HepG2 (cell line): ENCODE results near the gene IPO5. TPM values are rescaled to one million over a fixed set of nuclear protein-coding genes. Genes with fewer than 3 reads are reported as not detected.

Experiments used
- ATAC-seq: fragments of 200-7000 bp; cut with Tn5 transposase; 3 replicates; pipeline ENCODE4 v1.9.1; 2020; ENCODE audit warnings: mild to moderate bottlenecking, moderate library complexity
- BruUV-seq: library from RNA; stranded (reverse); fragments of 400-500 nt; replicated peaks from 2 replicates; lab custom pipeline; 2021; lab: Mats Ljungman, UMichigan
- CTCF ChIA-PET: fragments of 300-600 bp; formaldehyde crosslinking; extraction: SDS; loops from one replicate; lab custom pipeline; 2021; ENCODE audit warnings: low total read pairs, inconsistent platforms, low intra/inter-chr PET ratio; lab: Yijun Ruan, JAX
- POLR2A ChIA-PET: fragments of 350-600 bp; sonication (Branson Sonifier 250); formaldehyde crosslinking; loops from one replicate; lab custom pipeline; 2020; ENCODE audit warnings: antibody characterized with exemption, inconsistent platforms; lab: Yijun Ruan, JAX
- DNase-seq: peaks from one replicate; pipeline ENCODE4 v3.0.0-alpha.2; 2015; ENCODE audit warnings: low spot score
- FAIRE-seq: peaks from 3 replicates; lab custom pipeline; 2011; peaks lifted over from hg19 to GRCh38; lab: Jason Lieb, UNC
- H2AFZ ChIP-seq: one replicate; pipeline ENCODE4 v1.6.1; 2011; ENCODE audit warnings: low read length, inconsistent platforms
- H3K27ac ChIP-seq: fragments of 300-600 bp; 3 replicates; pipeline ENCODE4 v1.8.0; 2011; ENCODE audit warnings: mixed run types, mild to moderate bottlenecking, mixed read lengths, low read length, inconsistent platforms; ENCODE audit not compliant: insufficient read depth; ENCODE audit errors: extremely low read length
- H3K27me3 ChIP-seq, 2 experiments: fragments of 200-600 bp in 1 of 2; 2 replicates in 1 of 2; 3 replicates in 1 of 2; pipeline versions ENCODE4 v1.6.0 to v1.8.0; 2011; ENCODE audit warnings: low read length in 2 of 2, mild to moderate bottlenecking in 2 of 2, moderate library complexity in 2 of 2, inconsistent platforms in 1 of 2; ENCODE audit not compliant: insufficient read depth in 2 of 2, control insufficient read depth in 1 of 2
- H3K36me3 ChIP-seq, 2 experiments: fragments of 200-600 bp in 1 of 2; replicated peaks in 1 of 2; 2 replicates in 1 of 2; 3 replicates in 1 of 2; pipeline versions ENCODE4 v1.5.1 to v1.8.0; 2011; ENCODE audit warnings: low read length in 2 of 2, inconsistent platforms in 1 of 2; ENCODE audit not compliant: insufficient read depth in 2 of 2, control insufficient read depth in 1 of 2
- H3K4me1 ChIP-seq: 2 replicates; pipeline ENCODE4 v1.5.1; 2012; ENCODE audit warnings: low read length, inconsistent platforms; ENCODE audit not compliant: insufficient read depth
- H3K4me2 ChIP-seq: 2 replicates; pipeline ENCODE4 v1.6.0; 2011; ENCODE audit warnings: low read depth, low read length, inconsistent platforms
- H3K4me3 ChIP-seq, 3 experiments: fragments of 200-600 bp in 1 of 3; sonication (generic), shearing (Covaris generic) in 1 of 3; replicated peaks in 1 of 3; 2 replicates each; pipeline ENCODE4 v1.5.1; 2011 to 2016; ENCODE audit warnings: low read length in 3 of 3, inconsistent platforms in 2 of 3, low read depth in 2 of 3, mild to moderate bottlenecking in 2 of 3, control low read depth in 1 of 3, mixed read lengths in 1 of 3; ENCODE audit not compliant: insufficient read depth in 1 of 3
- H3K79me2 ChIP-seq: one replicate; pipeline ENCODE4 v1.6.1; 2011; ENCODE audit warnings: low read length, inconsistent platforms; ENCODE audit not compliant: insufficient read depth
- H3K9ac ChIP-seq: 2 replicates; pipeline ENCODE4 v1.6.0; 2011; ENCODE audit warnings: mild to moderate bottlenecking, low read depth, low read length, inconsistent platforms; ENCODE audit not compliant: insufficient read depth
- H3K9me3 ChIP-seq: 2 replicates; pipeline ENCODE4 v1.5.1; 2012; ENCODE audit warnings: mild to moderate bottlenecking, low read length
- H4K20me1 ChIP-seq: 2 replicates; pipeline ENCODE4 v1.6.0; 2011; ENCODE audit warnings: inconsistent platforms, mild to moderate bottlenecking, low read length, moderate library complexity; ENCODE audit not compliant: insufficient read depth
- ATF6 ChIP-seq: sonication (generic); formaldehyde crosslinking; conservative IDR thresholded peaks from 2 replicates; pipeline ENCODE4 v1.4.0; 2020; ENCODE audit warnings: missing genetic modification reagents
- CCAR2 ChIP-seq: fragments of 200-400 bp; formaldehyde crosslinking; optimal IDR thresholded peaks from 2 replicates; pipeline ENCODE3; 2018; ENCODE audit warnings: low read depth, mild to moderate bottlenecking, low read length, moderate library complexity
- FOXA3 ChIP-seq: IDR thresholded peaks from 2 replicates; pipeline ENCODE4 v1.6.1; 2016; ENCODE audit warnings: missing genetic modification reagents, missing compliant biosample characterization
- GABPA ChIP-seq, 2 experiments: IDR thresholded peaks; 2 replicates each; pipeline ENCODE4 v1.6.1; 2011 to 2016; ENCODE audit warnings: low read depth in 2 of 2, low read length in 1 of 2, missing biosample characterization in 1 of 2, missing genetic modification characterization in 1 of 2
- GTF3A ChIP-seq: sonication (generic); formaldehyde crosslinking; conservative IDR thresholded peaks from 2 replicates; pipeline ENCODE4 v1.4.0; 2020; ENCODE audit warnings: mild to moderate bottlenecking, missing genetic modification reagents
- HDAC2 ChIP-seq: sonication (generic); formaldehyde crosslinking; IDR thresholded peaks from 2 replicates; pipeline ENCODE4 v1.4.0; 2020; ENCODE audit warnings: missing genetic modification reagents
- NKX3-1 ChIP-seq: sonication (generic); formaldehyde crosslinking; IDR thresholded peaks from 2 replicates; pipeline ENCODE4 v1.5.0; 2020; ENCODE audit warnings: missing genetic modification reagents
- SP140L ChIP-seq: sonication (generic); formaldehyde crosslinking; IDR thresholded peaks from 2 replicates; pipeline ENCODE4 v1.4.0; 2020; ENCODE audit warnings: missing genetic modification reagents, borderline replicate concordance
- TCF7 ChIP-seq: sonication (generic); IDR thresholded peaks from 2 replicates; pipeline ENCODE4 v1.6.1; 2016; ENCODE audit warnings: antibody characterized with exemption, low read depth
- THAP7 ChIP-seq: sonication (generic); formaldehyde crosslinking; IDR thresholded peaks from 2 replicates; pipeline ENCODE4 v1.8.1; 2023; ENCODE audit warnings: mild to moderate bottlenecking, missing genetic modification reagents
- ZBTB7A ChIP-seq: sonication (generic); formaldehyde crosslinking; IDR thresholded peaks from 2 replicates; pipeline ENCODE4 v1.8.0; 2022; ENCODE audit warnings: mild to moderate bottlenecking, missing genetic modification reagents
- ZNF234 ChIP-seq: sonication (generic); formaldehyde crosslinking; conservative IDR thresholded peaks from 2 replicates; pipeline ENCODE4 v1.5.1; 2020; ENCODE audit warnings: mild to moderate bottlenecking, missing genetic modification reagents
- ZNF331 ChIP-seq: sonication (generic); formaldehyde crosslinking; IDR thresholded peaks from 2 replicates; pipeline ENCODE4 v1.4.0; 2020; ENCODE audit warnings: missing genetic modification reagents
- ZNF451 ChIP-seq: sonication (generic); formaldehyde crosslinking; IDR thresholded peaks from 2 replicates; pipeline ENCODE4 v1.5.0; 2020; ENCODE audit warnings: mild to moderate bottlenecking, missing genetic modification reagents
- ZNF510 ChIP-seq: sonication (generic); formaldehyde crosslinking; IDR thresholded peaks from 2 replicates; pipeline ENCODE4 v1.4.0; 2020; ENCODE audit warnings: low read depth, mild to moderate bottlenecking, missing genetic modification reagents
- ZNF768 ChIP-seq: sonication (generic); formaldehyde crosslinking; IDR thresholded peaks from 2 replicates; pipeline ENCODE4 v1.4.0; 2020; ENCODE audit warnings: missing genetic modification reagents
- ZNF850 ChIP-seq: sonication (generic); formaldehyde crosslinking; conservative IDR thresholded peaks from 2 replicates; pipeline ENCODE4 v1.9.0; 2021; ENCODE audit warnings: mild to moderate bottlenecking, missing genetic modification reagents
- ZXDC ChIP-seq: sonication (generic); formaldehyde crosslinking; IDR thresholded peaks from 2 replicates; pipeline ENCODE4 v1.5.0; 2020; ENCODE audit warnings: mild to moderate bottlenecking, missing genetic modification reagents
- WGBS: methylation state at CpG from one replicate; pipeline ENCODE4 v1.1.6; 2017; ENCODE audit warnings: low lambda C conversion rate; 5-methylcytosine and 5-hydroxymethylcytosine counted together
- in situ Hi-C: cut with HindIII; loops from 2 replicates; pipeline ENCODE4 v1.10.0; 2017; ENCODE audit warnings: low pct_unique_long_range_greater_than_20kb; ENCODE audit not compliant: extremely low pct_ligation_motif_present
- intact Hi-C: fragments of 100-400 bp; cut with micrococcal nuclease; formaldehyde crosslinking; loops from one replicate; pipeline ENCODE4 v1.10.0; 2022; ENCODE audit not compliant: unreplicated experiment
- polyA plus RNA-seq, 8 experiments: library from polyadenylated mRNA; depleted of rRNA in 3 of 8; stranded (reverse) in 7 of 8; unstranded in 1 of 8; fragments of >200 nt; fragmentation: Illumina TruSeq in 4 of 8; extraction: Trizol in 4 of 8; gene quantifications; 2 replicates each; pipeline versions ENCODE4 v1.2.1 to v1.2.3, GENCODE V29; 2011 to 2016; ENCODE audit warnings: low read depth in 4 of 8, missing spikeins in 1 of 8, mixed read lengths in 1 of 8; ENCODE audit not compliant: insufficient read depth in 1 of 8
- total RNA-seq, 5 experiments: library from RNA; depleted of rRNA; stranded (reverse); fragments of >200 nt; fragmentation: Illumina TruSeq; extraction: Trizol; gene quantifications; 2 replicates each; pipeline ENCODE4 v1.2.3, GENCODE V29; 2016; ENCODE audit warnings: low read depth in 1 of 5

The IPO5 gene
- total and polyA plus RNA-seq, 2 of the 13 experiments (the other 11 are each of a cell fraction or from before 2014, with no cell fraction given): 155 to 242 TPM

- BruUV-seq: no TSS peak
- no peak overlapping the region for H3K4me2 ChIP-seq
- H3K27ac ChIP-seq: no peak overlapping the region
- no peak for ATAC-seq
- CTCF ChIA-PET: no interaction called here
- in situ Hi-C loops: no loop called here
- H3K36me3 ChIP-seq: no peaks in the 10 kb centered on the region
- H3K27me3 ChIP-seq: 0 out of 5 replicates have a peak, but pooled peaks cover 0 to 8% of the 10 kb centered on the region in 2 experiments
- no peaks in the 10 kb centered on the region for H4K20me1 ChIP-seq
- H3K9me3 ChIP-seq: no peaks in the 10 kb centered on the region
- no peak overlapping the region for H3K9ac ChIP-seq
- WGBS: 18% methylated on average over 3 of the region's 3 CpGs
- TF ChIP-seq THAP7: no peak
- no peak for TF ChIP-seq ZNF331
- TF ChIP-seq GABPA (IDR thresholded peaks at IDR 0.05; ENCODE audit: low read depth, low read length): no peak
- TF ChIP-seq GABPA (CRISPR knock-in tag; IDR thresholded peaks at IDR 0.05; ENCODE audit: low read depth): no peak
- no peak for TF ChIP-seq ZNF234 (CRISPR knock-in tag)
- no peak for TF ChIP-seq SP140L
- TF ChIP-seq ZNF768 (CRISPR knock-in tag): no peak
- no peak for TF ChIP-seq ZXDC (CRISPR knock-in tag)
- no peak for TF ChIP-seq TCF7
- TF ChIP-seq ZNF451 (CRISPR knock-in tag): no peak
- TF ChIP-seq ZNF510 (CRISPR knock-in tag): no peak
- no peak for TF ChIP-seq ZNF850
- TF ChIP-seq HDAC2 (CRISPR knock-in tag): no peak
- TF ChIP-seq CCAR2: no peak
- no peak for TF ChIP-seq ZBTB7A (CRISPR knock-in tag)
- no peak for TF ChIP-seq GTF3A
- no peak for TF ChIP-seq ATF6 (CRISPR knock-in tag)
- TF ChIP-seq NKX3-1 (CRISPR knock-in tag): no peak
- TF ChIP-seq FOXA3 (CRISPR knock-in tag): no peak
- H3K4me1 ChIP-seq: no peaks in the 10 kb centered on the region
- POLR2A ChIA-PET: no interaction called here
- FAIRE-seq: no peak
- H2AFZ ChIP-seq: no peak overlapping the region
- no peaks in the 10 kb centered on the region for H3K79me2 ChIP-seq
- H3K4me3 ChIP-seq: no peak overlapping the region
- intact Hi-C loops: no loop called here
- no peak for DNase-seq
Measured at GRCh38 chr13:97946951-97947588, 6.4 kb upstream of the IPO5 start.
